ENCODE data around the gene LAP3. TPM values are rescaled to one million over a fixed set of nuclear protein-coding genes. Genes with fewer than 3 reads are reported as not detected.
"Not testable (repeated sequence)": the region's sequence is repeated elsewhere in the genome, so short reads cannot be mapped to it uniquely, and the experiment has no call there.

Gene LAP3
- total RNA-seq, 2 experiments from 2014 or later, result 147 to 154 TPM

DNA sequence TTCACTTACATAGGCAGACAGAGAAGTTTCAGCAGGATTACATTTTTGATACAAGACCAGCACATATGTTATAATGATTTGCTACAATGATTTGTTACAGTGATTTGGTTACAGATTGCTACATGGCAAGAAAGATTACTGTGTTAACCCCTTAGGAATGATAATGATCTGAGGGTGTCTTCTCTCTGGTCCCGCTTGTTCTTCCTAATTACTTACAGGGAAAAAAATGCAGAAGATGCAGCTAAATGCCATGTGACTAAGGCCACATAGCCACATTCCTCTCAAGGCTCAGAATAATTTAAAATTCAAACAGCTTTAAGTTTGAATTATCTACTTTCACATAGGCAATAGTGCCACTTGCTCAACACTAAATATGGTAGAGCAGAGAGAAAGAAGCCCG lies 9.7 kb upstream of the LAP3 start:
- Mint-ChIP-seq H3K4me1 (ENCODE audit: low read depth) (no peaks in the 10 kb centered on the region), H3K4me3 (no peak overlapping the region), H3K27ac (no peak overlapping the region), H3K9me3 (ENCODE audit: insufficient read depth) (no peaks in the 10 kb centered on the region), H3K36me3 (ENCODE audit: low read depth) (no peaks in the 10 kb centered on the region), H3K27me3 (ENCODE audit: low read depth) (peaks cover 9% of the 10 kb centered on the region)
- ATAC-seq (no peak), DNase-seq (no peak)
- CTCF ChIA-PET, result interaction anchor here (1.0 to 1.6 kb wide), 2 partner anchors 18 to 95 kb away, joined by 3 read pairs; no protein-coding TSS in a partner anchor
- POLR2A ChIA-PET, result interaction anchor here (1.2 kb wide), 1 partner anchor 10 kb away, joined by 5 read pairs; the partner anchor contains the start of gene LAP3

DNA sequence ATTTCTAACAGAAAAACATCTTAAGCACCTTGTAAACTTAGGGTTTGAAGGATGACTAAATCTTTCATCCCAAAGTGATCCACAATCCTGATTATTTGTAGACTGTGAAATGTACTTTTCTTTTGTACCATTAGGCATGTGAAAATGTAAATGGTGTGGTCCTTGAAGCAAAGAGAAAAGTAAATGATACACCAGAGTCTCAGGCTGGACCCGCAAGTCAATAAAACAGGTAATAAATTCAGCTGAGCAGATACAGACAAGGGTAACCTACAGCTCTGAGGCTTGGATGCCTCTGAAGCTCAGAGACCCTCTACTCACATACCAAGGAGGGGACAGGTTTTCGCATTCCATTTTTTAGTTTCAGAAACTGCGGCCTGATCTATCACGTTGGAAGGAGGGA lies 2.8 kb upstream of the LAP3 start:
- Mint-ChIP-seq H3K27ac (peak overlapping the region; percentile 51), H3K4me3 (no peak overlapping the region), H3K9me3 (ENCODE audit: insufficient read depth) (no peaks in the 10 kb centered on the region), H3K27me3 (ENCODE audit: low read depth) (no peaks in the 10 kb centered on the region), H3K4me1 (ENCODE audit: low read depth) (peaks cover 19% of the 10 kb centered on the region), H3K36me3 (ENCODE audit: low read depth) (peaks cover 14% of the 10 kb centered on the region)
- ATAC-seq, result no peak
- no peak for DNase-seq
- CTCF ChIA-PET, result interaction anchor here (3.4 kb wide), 1 partner anchor 25 kb away, joined by 22 read pairs; no protein-coding TSS in a partner anchor
- POLR2A ChIA-PET, result interaction anchor here (1.0 to 4.5 kb wide), 2 partner anchors 41 to 236 kb away, joined by 3 to 79 read pairs; partner anchors contain the start of gene MED28

DNA sequence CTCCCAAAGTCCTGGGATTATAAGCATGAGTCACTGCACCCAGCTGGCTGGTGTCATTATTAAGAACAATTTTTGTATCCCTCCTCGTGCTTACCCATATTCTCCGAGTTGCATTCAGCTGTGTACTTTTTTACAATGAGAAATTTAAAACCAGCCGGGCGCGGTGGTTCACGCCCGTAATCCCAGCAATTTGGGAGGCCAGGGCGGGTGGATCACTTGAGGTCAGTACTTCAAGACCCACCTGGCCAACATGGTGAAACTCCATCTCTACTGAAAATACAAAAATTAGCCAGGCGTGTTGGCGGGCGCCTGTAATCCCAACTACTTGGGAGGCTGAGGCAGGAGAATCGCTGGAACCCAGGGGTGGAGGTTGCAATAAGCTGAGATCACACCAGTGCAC lies 1.8 kb upstream of the LAP3 start:
- H3K9me3 Mint-ChIP-seq (ENCODE audit: insufficient read depth); ATAC-seq; H3K4me3 Mint-ChIP-seq; H3K27ac Mint-ChIP-seq; DNase-seq; H3K27me3 Mint-ChIP-seq (ENCODE audit: low read depth): not testable (repeated sequence)
- Mint-ChIP-seq H3K4me1 (ENCODE audit: low read depth) (peaks cover 28% of the 10 kb centered on the region), H3K36me3 (ENCODE audit: low read depth) (peaks cover 24% of the 10 kb centered on the region)
- ChIA-PET POLR2A (interaction anchor here (4.5 kb wide), 1 partner anchor 40 kb away, joined by 79 read pairs; the partner anchor contains the start of gene MED28), CTCF (interaction anchor here (0.7 to 3.4 kb wide), 2 partner anchors 26 to 58 kb away, joined by 3 to 22 read pairs; no protein-coding TSS in a partner anchor)

DNA sequence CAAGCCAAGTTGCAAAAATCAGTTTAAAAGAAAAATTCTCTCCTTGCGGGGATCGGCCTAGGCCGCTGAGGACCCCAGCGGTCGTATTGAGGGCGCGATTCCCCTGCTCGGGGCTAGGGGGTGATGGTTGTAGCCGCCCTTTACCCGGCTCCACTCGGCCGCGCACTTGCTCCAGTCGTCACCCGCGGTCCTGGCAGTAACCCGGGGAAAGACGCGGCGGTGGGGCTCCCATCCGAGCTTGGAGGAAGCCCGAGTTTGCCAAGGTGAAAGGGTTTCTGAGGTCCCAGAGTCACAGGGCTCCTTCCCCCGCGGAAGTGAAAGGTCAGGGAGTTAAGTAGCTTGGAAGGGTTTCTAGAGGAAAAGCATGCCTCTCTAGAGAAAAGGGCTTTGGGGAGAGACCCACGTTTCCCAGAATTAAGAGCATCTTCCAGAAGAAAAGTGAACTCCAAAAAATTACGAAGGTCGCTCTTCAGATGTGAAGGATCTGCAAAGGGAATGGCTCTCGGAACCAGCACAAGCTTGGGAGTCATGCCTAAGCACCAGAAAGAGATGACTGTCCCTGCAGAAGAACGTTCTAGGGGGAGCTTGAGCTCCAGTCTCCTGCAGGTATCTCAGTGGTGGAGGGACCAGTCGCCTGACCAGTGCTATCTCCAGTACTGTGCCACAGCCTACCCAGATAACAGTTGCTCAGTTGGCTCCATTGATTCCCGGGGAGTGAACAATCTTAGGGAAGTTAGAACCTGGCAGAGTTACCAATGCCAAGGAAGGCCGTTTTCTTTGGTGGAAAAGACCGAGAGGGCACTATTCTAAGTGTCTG lies 875 bp downstream of the LAP3 start:
- H3K4me3 Mint-ChIP-seq, result peak overlapping the region; percentile 95
- no peaks in the 10 kb centered on the region for H3K9me3 Mint-ChIP-seq (ENCODE audit: insufficient read depth)
- DNase-seq (peak; percentile 53), ATAC-seq (peak; percentile 18)
- peak overlapping the region; percentile 99 for H3K27ac Mint-ChIP-seq
- H3K27me3 Mint-ChIP-seq (ENCODE audit: low read depth), result no peaks in the 10 kb centered on the region
- ChIA-PET CTCF (interaction anchor here (1.1 to 2.1 kb wide), 5 partner anchors 29 to 239 kb away, joined by 3 to 7 read pairs (median 4); partner anchors contain the start of genes DCAF16 and MED28), POLR2A (interaction anchor here (0.6 to 4.5 kb wide), 17 partner anchors 9 to 235 kb away, joined by 3 to 79 read pairs (median 3); partner anchors contain the start of genes DCAF16, MED28 and NCAPG)
- H3K4me1 Mint-ChIP-seq (ENCODE audit: low read depth), result peaks cover 45% of the 10 kb centered on the region
- peaks cover 46% of the 10 kb centered on the region for H3K36me3 Mint-ChIP-seq (ENCODE audit: low read depth)

DNA sequence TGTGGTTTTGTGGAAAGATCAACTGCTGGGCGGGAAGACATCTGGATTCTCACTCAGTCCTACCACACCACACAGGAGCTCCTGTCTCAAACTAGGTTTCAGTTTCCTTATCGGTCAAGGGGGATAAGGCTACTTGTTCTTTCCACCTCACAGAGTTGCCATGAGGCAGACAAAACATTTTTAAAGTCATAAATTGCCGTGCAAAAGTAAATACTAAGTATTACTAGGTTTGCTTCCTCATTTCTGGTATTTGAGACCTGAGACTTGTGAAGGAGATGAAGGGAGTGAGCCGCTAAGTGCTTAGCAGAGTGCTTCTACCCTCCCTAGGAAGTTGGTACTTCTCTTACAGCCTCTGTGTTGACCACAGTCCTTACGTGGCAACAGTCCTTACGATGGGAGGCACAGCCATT lies 1.5 kb downstream of the LAP3 start:
- H3K36me3 Mint-ChIP-seq (ENCODE audit: low read depth), result peaks cover 52% of the 10 kb centered on the region
- DNase-seq (peak; percentile 47), ATAC-seq (peak; percentile 17)
- CTCF ChIA-PET, result interaction anchor here (1.1 to 2.1 kb wide), 5 partner anchors 30 to 239 kb away, joined by 3 to 7 read pairs (median 4); partner anchors contain the start of genes DCAF16 and MED28
- H3K27ac Mint-ChIP-seq, result peak overlapping the region; percentile 99
- no peaks in the 10 kb centered on the region for H3K27me3 Mint-ChIP-seq (ENCODE audit: low read depth)
- H3K4me3 Mint-ChIP-seq, result peak overlapping the region; percentile 95
- H3K9me3 Mint-ChIP-seq (ENCODE audit: insufficient read depth), result no peaks in the 10 kb centered on the region
- POLR2A ChIA-PET, result interaction anchor here (0.6 to 4.5 kb wide), 14 partner anchors 8 to 234 kb away, joined by 3 to 79 read pairs (median 3); partner anchors contain the start of genes DCAF16, MED28 and NCAPG
- H3K4me1 Mint-ChIP-seq (ENCODE audit: low read depth), result peaks cover 45% of the 10 kb centered on the region

DNA sequence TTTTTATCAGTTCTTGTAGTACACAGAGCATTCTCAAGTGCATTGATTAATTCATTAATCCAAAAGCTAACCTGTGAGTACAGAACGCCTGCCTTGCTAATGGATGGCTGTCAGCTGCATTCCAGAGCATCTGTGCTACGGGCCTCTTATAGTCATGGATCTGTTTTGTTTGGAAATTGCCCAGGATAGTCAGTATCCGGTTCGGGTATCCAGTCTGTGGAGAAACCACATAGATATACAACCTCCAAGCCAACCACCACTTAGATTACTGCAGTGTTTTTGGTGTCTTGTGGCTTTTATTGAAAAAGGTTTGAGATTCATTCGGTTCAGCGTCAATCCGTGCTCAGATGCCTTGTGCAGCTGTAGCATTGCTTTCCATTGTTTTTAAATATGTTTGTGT lies 4.0 kb downstream of the LAP3 start:
- DNase-seq, result no peak
- Mint-ChIP-seq H3K27me3 (ENCODE audit: low read depth) (no peaks in the 10 kb centered on the region), H3K36me3 (ENCODE audit: low read depth) (peaks cover 72% of the 10 kb centered on the region), H3K4me1 (ENCODE audit: low read depth) (peaks cover 41% of the 10 kb centered on the region), H3K27ac (no peak overlapping the region), H3K9me3 (ENCODE audit: insufficient read depth) (no peaks in the 10 kb centered on the region), H3K4me3 (no peak overlapping the region)
- POLR2A ChIA-PET, result no interaction called here
- ATAC-seq, result no peak
- CTCF ChIA-PET, result interaction anchor here (1.0 to 1.2 kb wide), 2 partner anchors 28 to 33 kb away, joined by 3 read pairs; no protein-coding TSS in a partner anchor

DNA sequence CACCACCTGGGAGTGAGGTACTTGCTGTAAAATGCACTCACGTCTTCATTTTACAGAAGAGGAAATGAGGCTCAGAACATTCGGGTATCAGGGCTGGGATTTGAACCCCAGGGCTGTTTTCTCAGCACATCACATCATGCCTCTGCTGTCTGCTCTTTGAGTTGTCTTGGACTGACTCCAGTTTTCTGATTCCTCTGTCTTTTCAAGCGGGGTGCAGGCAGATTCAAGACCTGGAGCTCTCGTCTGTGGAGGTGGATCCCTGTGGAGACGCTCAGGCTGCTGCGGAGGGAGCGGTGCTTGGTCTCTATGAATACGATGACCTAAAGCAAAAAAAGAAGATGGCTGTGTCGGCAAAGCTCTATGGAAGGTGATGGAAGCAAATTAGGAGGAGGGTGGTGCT lies 6.3 kb downstream of the LAP3 start:
- ChIA-PET CTCF (interaction anchor here (0.6 to 1.3 kb wide), 2 partner anchors 34 to 234 kb away, joined by 3 to 4 read pairs; no protein-coding TSS in a partner anchor), POLR2A (interaction anchor here (0.7 to 2.0 kb wide), 3 partner anchors 11 to 31 kb away, joined by 3 to 5 read pairs (median 3); partner anchors contain the start of gene MED28)
- Mint-ChIP-seq H3K27ac (no peak overlapping the region), H3K4me1 (ENCODE audit: low read depth) (peaks cover 37% of the 10 kb centered on the region), H3K9me3 (ENCODE audit: insufficient read depth) (no peaks in the 10 kb centered on the region), H3K27me3 (ENCODE audit: low read depth) (no peaks in the 10 kb centered on the region), H3K4me3 (no peak overlapping the region), H3K36me3 (ENCODE audit: low read depth) (peaks cover 83% of the 10 kb centered on the region)
- no peak for DNase-seq
- no peak for ATAC-seq

DNA sequence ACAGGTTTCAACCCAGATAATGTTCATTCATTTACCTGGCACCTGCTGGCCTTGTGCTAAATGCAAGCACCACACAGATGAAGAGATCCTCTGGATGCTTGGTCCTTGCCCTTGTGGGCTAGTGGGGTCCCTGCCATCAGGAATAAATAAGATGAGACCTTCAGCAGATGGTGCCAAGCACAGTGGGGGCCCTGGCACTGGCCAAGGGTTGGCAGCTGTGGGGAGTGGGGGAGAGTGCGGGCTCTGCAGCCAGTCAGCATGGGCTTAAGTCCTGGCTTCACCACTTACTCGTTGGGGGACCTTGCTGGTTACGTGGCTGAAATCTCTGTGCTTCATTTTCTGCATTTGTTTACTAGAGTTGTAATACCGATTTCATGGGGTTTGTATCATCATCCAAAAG lies 6.9 kb downstream of the LAP3 start:
- no peak for DNase-seq
- Mint-ChIP-seq H3K27me3 (ENCODE audit: low read depth) (no peaks in the 10 kb centered on the region), H3K9me3 (ENCODE audit: insufficient read depth) (no peaks in the 10 kb centered on the region), H3K4me1 (ENCODE audit: low read depth) (peaks cover 33% of the 10 kb centered on the region), H3K4me3 (no peak overlapping the region), H3K36me3 (ENCODE audit: low read depth) (peaks cover 82% of the 10 kb centered on the region), H3K27ac (no peak overlapping the region)
- POLR2A ChIA-PET, result interaction anchor here (0.7 to 2.0 kb wide), 4 partner anchors 9 to 30 kb away, joined by 3 to 6 read pairs (median 4); partner anchors contain the start of gene MED28
- CTCF ChIA-PET, result interaction anchor here (0.6 kb wide), 1 partner anchor 233 kb away, joined by 3 read pairs; no protein-coding TSS in a partner anchor
- no peak for ATAC-seq

DNA sequence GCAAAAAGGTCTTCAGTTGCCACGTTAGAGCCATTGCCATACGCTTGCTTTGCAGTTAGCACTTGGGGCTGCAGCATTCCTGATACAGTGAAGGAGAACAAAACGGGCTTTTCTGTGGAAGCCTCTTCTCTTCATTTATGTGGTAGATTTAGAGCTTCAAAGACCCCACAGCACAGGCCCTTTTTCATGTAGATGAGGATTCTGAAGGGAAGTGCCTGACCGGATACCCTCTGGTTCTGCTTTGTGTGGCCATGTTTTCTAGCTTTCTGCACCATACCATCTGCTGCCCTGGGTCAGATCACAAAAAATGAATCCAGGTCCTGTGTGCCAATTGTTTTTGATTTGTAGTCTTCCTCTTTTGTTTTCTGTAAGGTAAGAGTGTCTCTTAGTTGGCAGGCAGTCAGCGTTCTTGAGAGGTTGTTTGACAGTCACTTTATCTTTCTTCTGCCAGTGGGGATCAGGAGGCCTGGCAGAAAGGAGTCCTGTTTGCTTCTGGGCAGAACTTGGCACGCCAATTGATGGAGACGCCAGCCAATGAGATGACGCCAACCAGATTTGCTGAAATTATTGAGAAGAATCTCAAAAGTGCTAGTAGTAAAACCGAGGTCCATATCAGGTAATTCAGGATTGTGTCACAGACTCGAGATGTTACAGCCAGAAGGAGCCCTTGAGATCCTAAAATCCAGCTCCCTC lies 7.7 kb downstream of the LAP3 start:
- DNase-seq (no peak), ATAC-seq (no peak)
- POLR2A ChIA-PET, result interaction anchor here (0.7 to 2.0 kb wide), 3 partner anchors 8 to 10 kb away, joined by 3 to 6 read pairs (median 5); partner anchors contain the start of gene LAP3
- Mint-ChIP-seq H3K27me3 (ENCODE audit: low read depth) (no peaks in the 10 kb centered on the region), H3K9me3 (ENCODE audit: insufficient read depth) (no peaks in the 10 kb centered on the region), H3K4me3 (no peak overlapping the region), H3K27ac (no peak overlapping the region), H3K4me1 (ENCODE audit: low read depth) (peaks cover 26% of the 10 kb centered on the region), H3K36me3 (ENCODE audit: low read depth) (peaks cover 80% of the 10 kb centered on the region)
- CTCF ChIA-PET, result interaction anchor here (0.9 kb wide), 1 partner anchor 13 kb away, joined by 4 read pairs; no protein-coding TSS in a partner anchor

DNA sequence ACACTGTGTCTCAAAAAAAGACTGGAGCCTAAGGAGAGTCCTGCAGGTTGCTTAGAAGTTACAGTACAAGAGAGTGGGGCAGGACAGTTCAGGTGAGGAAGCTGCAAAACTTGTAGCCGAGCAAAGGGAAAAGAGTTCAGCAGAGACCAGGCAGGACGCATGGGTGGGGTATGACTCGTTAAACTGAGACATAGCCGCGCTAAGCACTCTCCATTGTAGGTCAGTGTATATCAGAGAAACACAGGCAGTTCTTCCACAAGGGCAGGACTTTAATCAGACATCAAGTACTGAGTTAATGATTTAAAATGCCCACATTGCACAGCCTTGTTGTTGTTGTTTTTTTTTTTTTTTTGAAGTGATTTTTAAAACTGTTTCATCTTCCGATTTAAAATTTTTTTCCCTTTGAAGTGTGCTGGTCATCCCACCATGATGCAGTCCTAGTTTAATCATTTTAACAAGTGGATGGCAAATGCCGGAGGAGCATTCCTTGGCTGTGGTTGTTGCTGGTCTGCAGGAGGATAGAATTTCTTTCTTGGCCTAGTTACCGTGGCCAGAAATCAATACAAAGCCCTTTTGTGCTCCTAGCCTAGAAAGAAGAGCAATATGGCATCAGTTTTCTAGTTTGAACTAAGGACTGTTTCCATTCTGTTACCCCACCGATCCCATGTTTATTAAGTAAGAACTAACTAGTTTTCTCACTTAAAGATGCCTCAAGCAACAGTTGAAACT lies 10.3 kb downstream of the LAP3 start:
- Mint-ChIP-seq H3K27ac (peak overlapping the region; percentile 39), H3K9me3 (ENCODE audit: insufficient read depth) (no peaks in the 10 kb centered on the region), H3K27me3 (ENCODE audit: low read depth) (no peaks in the 10 kb centered on the region), H3K4me1 (ENCODE audit: low read depth) (peaks cover 8% of the 10 kb centered on the region), H3K4me3 (no peak overlapping the region), H3K36me3 (ENCODE audit: low read depth) (peaks cover 70% of the 10 kb centered on the region)
- ATAC-seq, result peak; percentile 17
- ChIA-PET CTCF (no interaction called here), POLR2A (interaction anchor here (0.8 to 1.5 kb wide), 2 partner anchors 9 to 27 kb away, joined by 3 to 8 read pairs; partner anchors contain the start of gene MED28)
- no peak for DNase-seq

DNA sequence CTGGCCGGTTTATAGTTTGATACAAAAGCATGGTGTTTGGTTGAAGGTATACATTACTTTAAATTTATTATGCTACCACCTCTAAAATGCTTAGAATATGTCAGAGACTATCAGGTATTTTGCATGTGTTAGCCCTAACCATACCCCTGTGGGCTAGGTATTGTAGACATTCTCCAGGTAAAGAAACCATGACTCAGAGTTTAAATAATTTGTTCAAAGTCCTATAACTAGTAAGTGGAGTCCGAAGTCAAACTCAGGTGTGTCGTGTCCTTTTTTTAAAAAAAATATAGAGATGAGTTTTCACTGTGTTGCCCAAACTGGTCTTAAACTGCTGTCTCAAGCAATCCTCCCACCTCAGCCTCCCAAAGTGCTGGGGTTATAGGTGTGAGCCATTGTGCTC lies 12.4 kb downstream of the LAP3 start:
- CTCF ChIA-PET, result no interaction called here
- Mint-ChIP-seq H3K27me3 (ENCODE audit: low read depth) (no peaks in the 10 kb centered on the region), H3K4me3 (no peak overlapping the region), H3K4me1 (ENCODE audit: low read depth) (peaks cover 8% of the 10 kb centered on the region), H3K27ac (no peak overlapping the region), H3K9me3 (ENCODE audit: insufficient read depth) (no peaks in the 10 kb centered on the region), H3K36me3 (ENCODE audit: low read depth) (peaks cover 71% of the 10 kb centered on the region)
- DNase-seq (no peak), ATAC-seq (no peak)
- POLR2A ChIA-PET, result no interaction called here
